ENCODE measurements around the gene ZBTB16.

The ZBTB16 gene

DNA sequence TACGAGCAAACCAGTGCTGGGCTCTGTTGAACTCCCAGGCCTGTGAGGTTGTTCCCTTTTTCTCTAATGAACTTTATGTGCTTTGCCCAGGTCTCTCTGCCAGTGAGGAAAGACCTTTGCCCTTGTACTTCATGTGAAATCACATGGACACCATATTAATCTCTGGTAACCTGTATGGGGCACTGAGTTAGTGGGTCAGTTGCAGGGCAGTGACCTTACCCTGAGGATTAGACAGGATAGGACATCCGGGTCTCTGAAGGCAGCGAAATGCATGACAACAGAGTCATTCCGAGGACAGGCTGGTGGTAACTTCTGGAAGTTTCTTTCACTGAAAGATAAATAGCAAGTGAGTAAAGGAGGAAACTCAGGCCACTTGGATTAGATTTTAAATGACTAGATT is 93.7 kb downstream of the ZBTB16 start:
- DNase-seq (ENCODE audit: low spot score): no peak

- no peak for DNase-seq (ENCODE audit: low spot score)
Observed at GRCh38 chr11:114154271-114155047, 94.9 kb downstream of the ZBTB16 start.

DNA sequence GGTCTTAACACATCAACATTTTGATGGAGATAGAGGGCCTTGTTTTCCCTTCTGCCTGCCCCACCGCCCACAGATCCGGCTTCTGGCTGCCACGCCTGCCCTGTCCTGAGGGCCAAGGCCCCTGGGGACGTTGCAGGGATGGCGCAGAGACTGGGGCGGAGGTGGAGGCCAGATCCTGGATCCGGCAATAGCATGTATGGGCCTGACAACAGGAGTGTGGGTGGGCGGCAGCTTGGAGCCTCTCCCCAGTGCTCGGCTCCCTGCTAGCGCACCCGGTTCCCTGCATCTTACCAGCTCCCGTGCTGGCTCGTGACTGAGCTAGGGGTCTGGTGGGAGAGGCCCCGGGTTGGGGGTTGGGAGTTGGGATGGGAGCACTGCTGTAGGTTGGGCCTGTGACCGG is 95.6 kb downstream of the ZBTB16 start:
- no peak for DNase-seq (ENCODE audit: low spot score)

GRCh38 chr11:114156131-114156581 is 96.6 kb downstream of the ZBTB16 start:
- no peak for DNase-seq (ENCODE audit: low spot score)

DNA sequence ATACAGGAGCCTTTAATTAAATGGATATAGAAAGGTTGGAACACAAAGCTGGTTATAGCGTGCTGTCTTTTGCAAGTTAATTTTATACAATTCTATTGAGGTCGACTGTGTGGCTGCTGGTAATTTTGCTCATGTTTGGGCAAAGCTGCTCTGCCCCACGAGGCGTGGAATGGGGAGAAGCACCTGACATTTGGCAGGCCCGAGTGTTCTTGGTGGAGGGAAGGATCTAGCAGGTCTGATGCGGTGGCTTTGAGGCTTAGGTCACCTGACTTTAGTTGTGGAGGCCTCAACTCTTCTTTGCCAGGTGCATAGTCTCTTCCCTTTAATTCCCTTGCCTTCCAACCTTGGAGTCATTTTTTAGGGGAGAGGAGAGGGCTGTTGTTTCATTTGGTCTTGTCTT is 97.3 kb downstream of the ZBTB16 start:
- DNase-seq (ENCODE audit: low spot score): no peak

DNA sequence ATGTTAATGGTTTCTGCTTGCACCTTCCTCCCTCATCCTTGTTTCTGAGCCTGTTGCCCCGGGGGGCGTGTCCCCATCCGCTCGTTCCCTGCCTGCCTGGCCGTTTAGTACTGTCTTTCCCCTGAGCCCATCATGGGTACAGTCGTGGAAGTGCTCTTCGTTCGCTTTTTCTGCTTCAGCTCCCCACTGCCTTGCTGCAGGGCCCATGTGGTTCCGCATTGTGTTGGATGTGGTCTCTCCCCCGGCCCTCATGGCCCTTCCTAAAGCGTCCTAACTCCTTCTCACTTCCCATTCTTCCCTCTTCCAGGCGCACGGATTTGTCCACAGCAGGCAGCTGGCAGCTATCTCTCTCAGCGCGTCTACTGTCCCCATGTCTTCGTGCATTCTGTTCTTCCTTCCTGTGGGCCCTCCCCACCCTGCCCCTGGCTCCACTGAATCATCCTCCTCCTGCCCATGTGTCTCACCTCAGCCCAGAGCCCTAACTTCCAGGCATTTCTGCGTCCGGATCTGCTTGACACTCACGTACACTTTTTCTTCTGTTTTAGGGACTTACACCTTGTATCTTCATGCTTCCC is 98.1 kb downstream of the ZBTB16 start:
- no peak for DNase-seq (ENCODE audit: low spot score)

DNA sequence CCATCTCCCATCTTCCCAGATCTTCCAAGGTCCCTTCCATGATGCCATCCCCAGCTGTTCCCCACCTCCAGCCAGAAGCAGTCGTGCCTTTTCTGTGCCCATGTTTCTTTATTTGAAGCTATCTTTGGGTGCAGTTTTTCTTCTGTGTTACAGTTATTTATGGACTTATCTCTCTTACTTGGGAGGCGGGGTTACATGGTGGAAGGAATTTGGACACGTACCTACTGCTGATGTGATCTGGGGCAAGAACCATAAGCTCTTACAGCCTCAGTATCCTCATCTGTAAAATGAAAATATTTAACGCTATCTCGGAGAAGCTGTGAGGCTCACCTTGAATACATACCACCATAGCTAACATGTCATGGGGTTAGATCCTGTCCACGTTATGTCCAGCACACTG is 98.9 kb downstream of the ZBTB16 start:
- no peak for DNase-seq (ENCODE audit: low spot score)

DNA sequence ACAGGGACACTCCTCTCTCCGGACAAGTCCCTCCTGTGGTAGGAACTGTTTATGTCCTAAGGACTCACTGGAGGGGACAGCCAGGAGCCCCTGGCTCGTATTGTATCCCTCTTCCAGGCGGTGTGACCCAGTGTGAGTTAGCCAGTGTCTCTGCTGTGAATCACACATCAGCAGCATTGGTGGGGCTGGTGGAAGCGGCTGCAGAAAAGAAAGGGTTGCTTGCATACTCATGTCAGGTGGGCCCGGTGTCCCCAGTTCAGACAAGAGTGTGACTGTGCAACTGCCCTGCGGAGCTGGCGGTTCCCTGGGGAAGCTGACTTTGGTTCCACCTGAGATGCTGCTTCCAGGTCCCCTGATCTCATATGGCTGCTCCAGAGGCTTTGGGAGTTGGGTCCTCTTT is 99.4 kb downstream of the ZBTB16 start:
- DNase-seq (ENCODE audit: low spot score): no peak

GRCh38 chr11:114159320-114159719 is 99.8 kb downstream of the ZBTB16 start:
- DNase-seq (ENCODE audit: low spot score): no peak

DNA sequence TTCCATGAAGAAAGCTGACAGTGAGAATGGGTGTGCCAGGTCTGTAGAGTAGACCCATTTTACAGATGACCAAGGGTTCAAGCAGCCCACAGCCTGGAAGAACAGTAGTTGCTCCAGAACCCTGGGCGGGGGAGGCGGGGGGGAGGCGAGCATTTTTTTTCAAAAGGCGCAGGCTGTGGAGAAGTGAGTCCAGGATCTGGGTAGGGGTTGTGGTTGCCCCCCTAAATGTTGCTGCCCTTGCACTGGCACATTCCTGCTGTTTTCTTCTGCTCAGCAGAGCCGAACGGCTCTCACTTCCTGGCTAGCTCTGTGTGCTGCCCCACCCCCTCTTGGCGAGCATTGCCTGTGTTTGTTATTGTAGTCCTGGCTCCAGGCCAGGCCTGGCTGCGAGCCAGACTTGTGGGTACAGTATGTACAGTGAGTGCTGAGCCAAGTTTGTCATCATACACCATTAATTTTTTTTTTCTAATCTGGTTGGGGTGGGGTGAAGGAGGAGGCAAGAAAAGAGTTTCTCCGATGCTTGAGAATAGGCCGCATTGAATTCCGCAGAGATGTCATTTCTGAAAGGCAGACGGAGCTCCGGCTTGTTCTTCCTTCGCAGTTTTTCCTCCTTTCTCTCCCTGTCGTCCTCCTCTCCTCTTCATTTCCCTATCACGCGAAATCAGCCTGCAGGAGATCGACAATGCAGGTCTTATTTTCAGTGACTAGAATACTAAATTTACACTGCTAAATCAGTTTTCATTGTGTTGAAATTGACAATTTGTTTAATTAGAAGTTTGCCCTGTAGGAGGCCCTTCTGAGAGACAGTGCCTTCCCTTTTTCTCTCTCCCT is 100.5 kb downstream of the ZBTB16 start:
- peak; percentile 61 for DNase-seq (ENCODE audit: low spot score)

GRCh38 chr11:114160894-114161293 is 101.4 kb downstream of the ZBTB16 start:
- no peak for DNase-seq (ENCODE audit: low spot score)

- DNase-seq (ENCODE audit: low spot score): no peak
Observed at GRCh38 chr11:114161486-114162250, 102.2 kb downstream of the ZBTB16 start.

DNA sequence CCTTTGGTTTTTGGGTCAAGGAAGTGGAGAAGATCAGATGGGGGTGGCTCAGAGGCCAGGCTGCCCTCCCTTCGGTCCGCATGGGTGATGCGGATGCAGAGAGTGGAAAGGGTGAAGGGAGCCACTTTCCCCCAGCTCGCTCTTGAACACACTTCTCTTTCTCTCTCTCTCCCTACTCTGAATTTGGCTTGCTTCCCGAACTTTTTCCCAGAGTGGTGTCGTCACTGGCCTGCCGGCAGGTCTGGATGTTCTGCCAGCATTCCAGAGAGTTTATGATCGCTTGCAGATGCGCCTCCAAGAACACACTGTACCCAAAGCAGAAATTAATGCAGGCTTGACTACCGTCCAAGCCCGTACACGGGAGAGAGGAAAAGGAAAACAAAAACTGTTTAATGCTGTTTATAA is 103.2 kb downstream of the ZBTB16 start:
- no peak for DNase-seq (ENCODE audit: low spot score)

- DNase-seq (ENCODE audit: low spot score): no peak
Observed at GRCh38 chr11:114163229-114163631, 103.7 kb downstream of the ZBTB16 start.

DNA sequence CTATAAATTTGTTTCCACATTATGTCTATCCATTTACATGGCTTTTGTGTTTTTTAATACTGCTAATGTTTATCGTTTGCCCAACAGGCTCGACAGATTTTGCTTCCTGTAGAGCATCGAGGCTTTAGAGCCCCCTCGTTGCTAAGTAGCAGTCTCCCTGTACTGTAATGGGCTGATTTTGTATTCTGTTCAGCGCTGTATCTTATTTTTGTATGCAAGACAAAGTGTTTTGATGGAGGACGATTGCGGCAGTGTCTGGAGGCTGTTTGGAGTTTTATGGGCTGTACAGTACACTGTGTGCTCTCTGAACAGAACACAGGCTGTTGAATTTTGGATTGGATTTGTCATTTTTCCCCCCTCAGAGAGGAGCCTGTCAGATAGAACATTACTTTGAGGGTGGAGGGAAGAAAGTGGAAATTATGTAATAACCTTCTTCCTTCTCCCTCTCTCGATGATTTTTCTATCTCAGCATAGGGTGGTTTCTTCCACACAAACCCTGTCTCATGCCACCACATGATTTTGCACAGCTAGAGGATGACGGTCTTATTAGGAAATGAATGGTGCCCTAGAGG is 104.4 kb downstream of the ZBTB16 start:
- no peak for DNase-seq (ENCODE audit: low spot score)

DNA sequence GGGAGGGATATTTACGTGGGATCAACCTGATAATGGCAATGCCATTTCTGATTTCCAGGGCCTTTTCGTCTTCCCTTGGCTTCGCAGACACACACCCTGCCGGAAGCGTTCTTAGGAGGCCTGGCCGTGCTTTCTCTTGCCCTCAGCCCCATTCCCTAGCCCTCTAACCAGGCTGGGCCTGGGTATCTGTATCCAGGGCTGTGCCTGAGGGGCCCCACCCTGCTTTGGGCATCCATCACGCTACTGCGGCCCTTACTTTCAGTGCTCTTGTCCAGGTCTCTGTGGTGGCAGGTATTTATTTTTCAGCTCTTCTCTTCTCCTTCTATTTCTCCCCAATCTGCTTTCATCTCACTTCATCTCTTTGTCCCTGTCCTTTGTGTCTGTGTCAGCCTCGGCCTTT is 105.0 kb downstream of the ZBTB16 start:
- no peak for DNase-seq (ENCODE audit: low spot score)

DNA sequence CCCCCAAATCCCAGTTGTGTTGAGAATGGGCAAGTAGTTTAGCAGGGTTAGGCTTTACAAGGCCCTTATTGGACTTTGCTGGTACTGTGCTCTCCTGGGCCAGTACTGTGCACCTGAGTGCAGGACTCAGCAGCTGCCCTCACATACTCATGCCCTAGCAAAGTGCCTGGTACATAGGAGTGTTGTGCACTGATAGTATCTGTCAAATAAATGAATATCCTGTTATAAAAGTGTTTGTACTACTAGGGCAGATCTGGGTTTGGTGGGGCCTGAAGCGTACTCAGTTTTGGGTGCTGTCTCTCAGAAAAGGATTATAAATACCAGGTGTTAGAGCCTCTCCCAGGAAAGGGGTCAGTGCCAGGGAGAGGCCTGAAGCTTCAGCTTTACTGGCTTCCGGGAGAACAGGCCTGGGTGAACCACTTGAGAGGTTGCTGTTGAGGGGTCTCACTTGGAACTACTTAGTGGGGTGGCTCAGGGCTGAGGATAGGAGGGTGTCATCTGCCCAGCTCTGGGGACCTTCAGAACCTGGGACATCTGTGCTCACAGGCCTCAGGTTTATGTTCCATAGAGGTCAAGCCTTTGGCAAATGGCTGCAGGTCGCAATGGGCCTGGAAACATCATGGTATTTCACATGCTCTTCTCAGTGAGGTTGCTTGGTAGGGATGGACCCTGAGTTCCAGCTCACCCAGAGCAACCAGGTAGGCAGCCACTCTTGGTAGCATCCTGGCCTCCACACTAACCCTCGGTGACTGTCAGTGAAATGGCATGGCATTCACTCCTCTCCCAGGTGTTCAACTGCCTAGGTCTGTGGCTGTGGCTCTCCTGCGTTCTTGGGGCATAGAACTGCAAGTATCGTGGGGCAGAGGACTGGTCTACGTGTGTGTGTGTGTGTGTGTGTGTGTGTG is 106.1 kb downstream of the ZBTB16 start:
- no peak for DNase-seq (ENCODE audit: low spot score)

DNA sequence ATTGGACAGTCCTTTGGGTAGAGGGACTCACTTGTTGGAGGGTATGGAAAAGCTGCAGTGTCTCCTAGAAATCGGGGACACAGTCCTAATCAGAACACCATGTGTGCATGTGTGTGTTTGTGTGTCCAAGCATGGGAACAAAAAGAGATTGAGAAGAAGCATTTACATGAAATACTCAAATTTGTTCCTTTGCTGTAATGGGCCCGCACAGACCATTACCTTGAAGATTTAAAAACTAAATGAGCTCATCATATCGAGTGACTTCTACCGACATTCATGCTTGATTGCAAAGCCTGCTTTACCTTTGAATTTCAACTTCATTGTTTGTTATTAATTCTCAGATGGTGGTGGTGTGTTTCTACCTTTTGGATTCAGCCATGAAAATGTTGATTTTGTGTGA is 106.9 kb downstream of the ZBTB16 start:
- DNase-seq (ENCODE audit: low spot score): no peak

DNA sequence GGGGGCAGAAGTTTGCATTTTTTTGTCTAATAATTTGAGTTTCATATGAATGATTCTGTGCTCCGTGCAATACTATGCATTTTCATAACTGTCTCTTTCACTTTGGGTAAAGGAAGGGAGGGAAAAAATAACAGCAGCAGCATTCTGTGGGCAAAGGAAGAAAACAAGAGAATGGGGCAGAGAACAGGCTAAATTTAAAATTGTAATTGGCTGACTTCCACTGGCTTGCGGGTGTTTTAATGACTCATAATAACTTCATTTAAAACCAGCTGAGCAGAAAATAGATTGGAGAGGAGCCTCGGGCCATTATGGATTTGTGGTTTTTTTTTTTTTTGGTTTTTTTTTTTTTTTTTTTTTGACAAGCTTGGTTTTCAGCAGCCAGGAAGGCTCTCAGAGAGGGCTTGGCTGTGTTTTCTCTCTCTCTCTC is 107.4 kb downstream of the ZBTB16 start:
- no peak for DNase-seq (ENCODE audit: low spot score)

DNA sequence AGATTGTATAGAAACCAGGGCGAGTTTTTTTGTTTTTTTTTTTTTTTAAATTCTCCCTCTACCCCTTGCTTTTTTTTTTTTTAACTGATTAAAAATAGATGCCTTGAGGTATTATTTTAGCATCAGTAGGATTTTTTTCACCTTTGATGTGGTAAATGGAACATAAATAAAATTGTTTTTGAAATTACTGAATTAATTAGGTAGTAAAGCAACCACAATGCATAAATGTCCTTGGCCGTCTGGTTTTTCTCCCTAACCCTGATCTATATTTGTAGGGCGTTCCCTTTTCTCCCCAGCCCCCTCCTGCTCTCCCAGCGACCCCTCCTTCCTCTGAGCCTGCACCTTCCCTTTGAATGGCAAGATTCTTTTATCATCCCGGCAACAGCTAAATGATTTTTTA is 107.8 kb downstream of the ZBTB16 start:
- no peak for DNase-seq (ENCODE audit: low spot score)
